ENCODE results near the gene INSYN1.

INSYN1 gene

DNA sequence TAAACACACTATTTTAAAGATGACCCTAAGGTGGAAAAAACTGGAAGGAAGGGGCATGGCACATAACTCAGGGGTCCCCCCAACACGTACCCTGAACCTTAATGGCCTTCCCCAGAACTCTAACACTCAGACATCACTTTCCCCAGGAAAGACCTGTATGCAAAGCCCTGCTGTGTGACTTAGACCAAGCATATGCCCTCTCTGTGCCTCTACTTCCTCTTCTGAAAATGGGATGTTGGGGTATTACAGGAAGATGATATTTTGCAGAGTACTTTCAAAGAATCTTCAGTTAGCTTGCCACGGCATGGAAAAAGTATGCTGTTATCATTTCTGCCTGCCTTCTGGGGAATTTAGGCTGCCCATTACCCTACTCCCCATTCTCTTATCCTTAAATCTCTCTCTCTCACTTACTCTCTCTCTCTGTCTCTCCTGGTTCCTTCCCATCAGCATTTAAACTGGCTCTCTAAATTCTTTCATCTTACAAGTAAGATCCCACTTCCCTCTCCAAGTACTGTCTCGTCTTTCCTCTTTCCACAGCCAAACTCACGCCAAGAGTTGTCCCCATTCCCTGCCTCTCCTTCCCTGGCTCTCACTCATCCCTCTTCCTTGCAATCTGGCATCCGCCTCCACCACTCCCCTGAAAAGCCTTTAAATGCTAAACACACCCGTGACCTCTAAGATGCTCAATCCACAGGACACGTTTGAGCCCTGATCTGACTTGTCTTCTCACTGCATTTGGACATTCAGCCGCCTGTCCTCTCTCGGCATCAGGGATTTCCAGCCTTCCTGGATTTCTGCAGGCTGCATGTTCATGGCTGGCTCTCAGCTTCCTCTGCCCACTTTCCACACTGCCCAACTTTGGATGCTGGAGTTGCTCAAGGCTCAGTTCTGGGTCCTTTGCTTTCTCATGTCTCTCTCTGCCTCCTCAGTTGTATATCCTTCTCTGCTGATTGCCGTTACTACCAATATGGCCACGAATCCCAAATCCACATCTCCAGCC is 7.5 kb upstream of the INSYN1 start:
- DNase-seq (ENCODE audit: low read depth) = no peak
- TF ChIP-seq, protein P1, sequence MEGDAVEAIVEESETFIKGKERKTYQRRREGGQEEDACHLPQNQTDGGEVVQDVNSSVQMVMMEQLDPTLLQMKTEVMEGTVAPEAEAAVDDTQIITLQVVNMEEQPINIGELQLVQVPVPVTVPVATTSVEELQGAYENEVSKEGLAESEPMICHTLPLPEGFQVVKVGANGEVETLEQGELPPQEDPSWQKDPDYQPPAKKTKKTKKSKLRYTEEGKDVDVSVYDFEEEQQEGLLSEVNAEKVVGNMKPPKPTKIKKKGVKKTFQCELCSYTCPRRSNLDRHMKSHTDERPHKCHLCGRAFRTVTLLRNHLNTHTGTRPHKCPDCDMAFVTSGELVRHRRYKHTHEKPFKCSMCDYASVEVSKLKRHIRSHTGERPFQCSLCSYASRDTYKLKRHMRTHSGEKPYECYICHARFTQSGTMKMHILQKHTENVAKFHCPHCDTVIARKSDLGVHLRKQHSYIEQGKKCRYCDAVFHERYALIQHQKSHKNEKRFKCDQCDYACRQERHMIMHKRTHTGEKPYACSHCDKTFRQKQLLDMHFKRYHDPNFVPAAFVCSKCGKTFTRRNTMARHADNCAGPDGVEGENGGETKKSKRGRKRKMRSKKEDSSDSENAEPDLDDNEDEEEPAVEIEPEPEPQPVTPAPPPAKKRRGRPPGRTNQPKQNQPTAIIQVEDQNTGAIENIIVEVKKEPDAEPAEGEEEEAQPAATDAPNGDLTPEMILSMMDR (conservative IDR thresholded peaks at IDR 0.05; ENCODE audit: control insufficient read depth, insufficient read depth, low read depth, low read length) = no peak
- no peak overlapping the region for H3K4me3 ChIP-seq (ENCODE audit: control insufficient read depth, low read depth, low read length)

DNA sequence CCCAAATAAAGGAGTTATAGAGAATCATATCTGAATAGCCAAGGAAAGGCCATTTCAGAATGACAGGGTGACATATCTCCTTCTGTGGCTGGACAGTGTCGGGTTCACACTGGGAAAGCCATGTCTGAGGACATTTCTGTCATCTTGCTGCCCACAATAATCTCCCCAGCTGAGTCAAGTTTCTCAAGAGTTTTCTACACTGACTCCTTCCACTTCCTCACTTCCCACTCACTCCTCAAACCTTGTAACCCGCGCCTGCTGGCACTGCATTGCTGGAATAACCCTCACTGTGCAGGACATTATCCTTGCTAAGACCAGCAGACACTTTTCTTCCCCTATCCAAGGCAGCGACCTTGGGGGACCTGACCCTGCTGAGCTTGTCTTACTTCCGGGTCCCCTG is 5.3 kb upstream of the INSYN1 start:
- DNase-seq (ENCODE audit: low read depth) = no peak
- TF ChIP-seq, protein P1 (conservative IDR thresholded peaks at IDR 0.05; ENCODE audit: control insufficient read depth, insufficient read depth, low read depth, low read length) = no peak
- H3K4me3 ChIP-seq (ENCODE audit: control insufficient read depth, low read depth, low read length) = no peak overlapping the region

DNA sequence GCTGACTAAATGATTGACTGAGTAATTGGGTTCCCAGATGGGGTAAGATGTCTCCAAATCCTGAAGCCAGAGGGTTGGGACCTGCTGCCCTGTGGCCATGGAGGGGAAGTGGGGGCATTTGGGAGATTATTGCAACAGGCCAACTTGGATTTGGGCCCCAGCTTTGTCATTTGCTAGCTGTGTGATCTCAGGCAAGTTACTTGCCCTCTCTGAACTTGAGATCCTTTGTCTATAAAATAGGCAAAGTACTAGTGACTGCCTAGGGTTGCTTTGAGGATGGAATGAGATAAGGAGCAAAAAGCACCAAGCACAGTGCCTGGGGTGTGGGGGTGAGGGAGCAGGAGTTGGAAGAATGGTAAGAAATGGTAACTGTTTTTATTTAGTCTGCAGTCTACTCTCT is 4.4 kb upstream of the INSYN1 start:
- DNase-seq (ENCODE audit: low read depth) = no peak
- TF ChIP-seq, protein P1 (conservative IDR thresholded peaks at IDR 0.05; ENCODE audit: control insufficient read depth, insufficient read depth, low read depth, low read length) = no peak
- H3K4me3 ChIP-seq (ENCODE audit: control insufficient read depth, low read depth, low read length) = no peak overlapping the region

DNA sequence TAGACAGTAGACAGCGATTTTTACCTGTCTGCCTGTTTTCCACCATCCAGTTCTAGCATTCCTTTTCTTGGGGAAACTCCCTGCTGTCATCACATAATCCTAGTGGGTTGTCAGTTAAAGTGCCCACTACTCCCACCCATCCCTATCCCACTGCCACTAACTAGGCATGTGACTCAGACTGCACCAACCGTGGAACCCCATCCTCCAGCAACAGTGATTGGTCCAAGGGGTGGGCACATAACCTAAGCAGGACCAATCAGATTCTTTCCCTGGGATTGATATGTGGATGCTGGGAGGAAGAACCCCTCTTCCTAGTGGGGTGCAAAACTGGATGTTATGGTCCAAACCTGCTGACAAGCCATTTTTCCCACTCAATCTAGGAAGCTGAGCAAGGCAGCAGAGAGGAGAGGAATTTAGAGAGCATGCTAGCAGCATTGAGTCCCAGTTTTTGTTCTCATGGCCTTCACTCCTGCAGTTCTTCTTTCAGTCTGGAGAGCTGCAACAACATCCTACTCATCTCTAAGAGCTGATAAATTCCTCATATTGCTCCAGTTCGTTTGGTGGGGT is 3.9 kb upstream of the INSYN1 start:
- H3K4me3 ChIP-seq (ENCODE audit: control insufficient read depth, low read depth, low read length) = no peak overlapping the region
- no peak for DNase-seq (ENCODE audit: low read depth)
- TF ChIP-seq, protein P1 (conservative IDR thresholded peaks at IDR 0.05; ENCODE audit: control insufficient read depth, insufficient read depth, low read depth, low read length) = no peak

GRCh38 chr15:73756390-73756789 is 3.2 kb upstream of the INSYN1 start:
- TF ChIP-seq, protein P1 (conservative IDR thresholded peaks at IDR 0.05; ENCODE audit: control insufficient read depth, insufficient read depth, low read depth, low read length) = no peak
- H3K4me3 ChIP-seq (ENCODE audit: control insufficient read depth, low read depth, low read length) = no peak overlapping the region
- no peak for DNase-seq (ENCODE audit: low read depth)

- DNase-seq (ENCODE audit: low read depth) = no peak
- TF ChIP-seq, protein P1 (conservative IDR thresholded peaks at IDR 0.05; ENCODE audit: control insufficient read depth, insufficient read depth, low read depth, low read length) = no peak
- no peak overlapping the region for H3K4me3 ChIP-seq (ENCODE audit: control insufficient read depth, low read depth, low read length)
Measured at GRCh38 chr15:73755946-73756345, 2.8 kb upstream of the INSYN1 start.
